Fibroblast of lung (primary cell): Measurements from ENCODE around the gene CDKN3. TPM values are rescaled to one million over a fixed set of nuclear protein-coding genes. Genes with fewer than 3 reads are reported as not detected.

Experiments
- DNase-seq, 2 donors: peaks; one replicate each; pipeline versions ENCODE4 v3.0.0 to v3.0.0-alpha.2; 2010; ENCODE audit warnings: low read depth in 2 of 2
- H2AFZ ChIP-seq: 2 replicates; pipeline ENCODE4 v1.5.1; 2012; ENCODE audit warnings: low read length, control low read depth, inconsistent platforms
- H3K27ac ChIP-seq: 2 replicates; pipeline ENCODE4 v1.5.1; 2011; ENCODE audit warnings: low read length, control low read depth; ENCODE audit not compliant: insufficient read depth
- H3K27me3 ChIP-seq: 2 replicates; pipeline ENCODE4 v1.5.1; 2011; ENCODE audit warnings: mild to moderate bottlenecking, low read length; ENCODE audit not compliant: control insufficient read depth, insufficient read depth
- H3K36me3 ChIP-seq: 2 replicates; pipeline ENCODE4 v1.5.1; 2011; ENCODE audit warnings: low read length; ENCODE audit not compliant: control insufficient read depth, insufficient read depth
- H3K4me1 ChIP-seq: 2 replicates; pipeline ENCODE4 v1.5.1; 2011; ENCODE audit warnings: low read length; ENCODE audit not compliant: control insufficient read depth, insufficient read depth; ENCODE audit errors: extremely low read depth
- H3K4me2 ChIP-seq: 2 replicates; pipeline ENCODE4 v1.5.1; 2011; ENCODE audit warnings: low read length, control low read depth; ENCODE audit not compliant: insufficient read depth; ENCODE audit errors: extremely low read depth
- H3K4me3 ChIP-seq, 4 experiments: fragments of 200-600 bp in 1 of 4; sonication (generic) in 1 of 4; replicated peaks in 1 of 4; 2 replicates each; pipeline ENCODE4 v1.5.1; 2011 to 2016; ENCODE audit warnings: low read length in 4 of 4, low read depth in 3 of 4, mild to moderate bottlenecking in 3 of 4, control low read depth in 2 of 4, inconsistent platforms in 1 of 4, mixed read lengths in 1 of 4; ENCODE audit not compliant: insufficient read depth in 1 of 4; ENCODE audit errors: control extremely low read depth in 1 of 4
- H3K79me2 ChIP-seq: 2 replicates; pipeline ENCODE4 v1.5.1; 2012; ENCODE audit warnings: mild to moderate bottlenecking, low read length, inconsistent platforms; ENCODE audit not compliant: control insufficient read depth, insufficient read depth
- H3K9ac ChIP-seq: 2 replicates; pipeline ENCODE4 v1.5.1; 2011; ENCODE audit warnings: mild to moderate bottlenecking, low read length, control low read depth; ENCODE audit not compliant: insufficient read depth
- H3K9me3 ChIP-seq: 2 replicates; pipeline ENCODE4 v1.5.1; 2012; ENCODE audit warnings: low read depth, low read length; ENCODE audit not compliant: control insufficient read depth, insufficient read depth
- H4K20me1 ChIP-seq: 2 replicates; pipeline ENCODE4 v1.5.1; 2011; ENCODE audit warnings: low read length; ENCODE audit not compliant: control insufficient read depth, insufficient read depth; ENCODE audit errors: extremely low read depth
- EZH2 ChIP-seq: IDR thresholded peaks from 2 replicates; pipeline ENCODE4 v1.5.1; 2012; ENCODE audit warnings: low read length, control low read depth, mild to moderate bottlenecking; ENCODE audit errors: missing control alignments
- polyA plus RNA-seq, 2 donors: library from polyadenylated mRNA; depleted of rRNA in 1 of 2; stranded (reverse) in 1 of 2; unstranded in 1 of 2; fragments of >200 nt; gene quantifications; 2 replicates each; pipeline ENCODE4 v1.2.1, GENCODE V29; 2011 to 2012; ENCODE audit warnings: missing spikeins in 1 of 2
- total RNA-seq: library from RNA; depleted of rRNA; stranded (reverse); fragments of >200 nt; gene quantifications from 2 replicates; pipeline ENCODE4 v1.2.1, GENCODE V29; 2014
- TF ChIP-seq, protein P1 (sequence below), 2 donors: IDR thresholded peaks in 1 of 2; conservative IDR thresholded peaks in 1 of 2; 1 replicate in 1 of 2; 2 replicates in 1 of 2; pipeline ENCODE4 v1.5.1; 2011 to 2012; ENCODE audit warnings: low read length in 2 of 2, control low read depth in 1 of 2, inconsistent platforms in 1 of 2, low read depth in 1 of 2, mild to moderate bottlenecking in 1 of 2

CDKN3 gene
- total and polyA plus RNA-seq, 2 donors (not counting 1 experiment from before 2014, with no cell fraction given) = 27.0 to 51.5 TPM

DNA sequence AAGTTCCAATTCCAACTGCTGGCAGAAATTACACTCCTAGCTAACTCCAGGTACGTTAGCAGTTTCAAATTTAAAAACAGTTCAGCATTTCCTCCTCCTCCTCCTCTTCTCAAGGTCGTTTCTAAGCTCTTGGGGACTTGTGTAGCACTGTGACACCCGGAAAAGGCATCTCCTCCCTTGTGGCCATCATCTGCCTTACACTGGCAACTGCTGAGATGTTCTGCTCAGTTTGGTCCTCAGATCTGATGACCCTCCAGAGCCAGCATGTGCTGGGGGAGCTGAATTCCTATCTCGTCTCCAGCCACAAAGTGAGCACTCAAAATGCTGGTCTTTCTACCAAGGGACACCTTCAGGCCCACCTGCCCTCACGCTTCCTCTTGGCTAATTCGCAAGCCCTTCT, 43.5 kb upstream of the CDKN3 start:
- Histone ChIP-seq H3K27me3 (no peaks in the 10 kb centered on the region), H3K4me1 (no peaks in the 10 kb centered on the region), H3K36me3 (no peaks in the 10 kb centered on the region), H3K9me3 (no peaks in the 10 kb centered on the region), H3K4me2 (no peak overlapping the region), H2AFZ (no peak overlapping the region), H3K27ac (no peak overlapping the region), H4K20me1 (no peaks in the 10 kb centered on the region), H3K79me2 (no peaks in the 10 kb centered on the region), H3K9ac (no peak overlapping the region), H3K4me3 (no peak overlapping the region)
- TF ChIP-seq EZH2 = no peak
- TF ChIP-seq, protein P1, sequence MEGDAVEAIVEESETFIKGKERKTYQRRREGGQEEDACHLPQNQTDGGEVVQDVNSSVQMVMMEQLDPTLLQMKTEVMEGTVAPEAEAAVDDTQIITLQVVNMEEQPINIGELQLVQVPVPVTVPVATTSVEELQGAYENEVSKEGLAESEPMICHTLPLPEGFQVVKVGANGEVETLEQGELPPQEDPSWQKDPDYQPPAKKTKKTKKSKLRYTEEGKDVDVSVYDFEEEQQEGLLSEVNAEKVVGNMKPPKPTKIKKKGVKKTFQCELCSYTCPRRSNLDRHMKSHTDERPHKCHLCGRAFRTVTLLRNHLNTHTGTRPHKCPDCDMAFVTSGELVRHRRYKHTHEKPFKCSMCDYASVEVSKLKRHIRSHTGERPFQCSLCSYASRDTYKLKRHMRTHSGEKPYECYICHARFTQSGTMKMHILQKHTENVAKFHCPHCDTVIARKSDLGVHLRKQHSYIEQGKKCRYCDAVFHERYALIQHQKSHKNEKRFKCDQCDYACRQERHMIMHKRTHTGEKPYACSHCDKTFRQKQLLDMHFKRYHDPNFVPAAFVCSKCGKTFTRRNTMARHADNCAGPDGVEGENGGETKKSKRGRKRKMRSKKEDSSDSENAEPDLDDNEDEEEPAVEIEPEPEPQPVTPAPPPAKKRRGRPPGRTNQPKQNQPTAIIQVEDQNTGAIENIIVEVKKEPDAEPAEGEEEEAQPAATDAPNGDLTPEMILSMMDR (conservative IDR thresholded peaks at IDR 0.05 in 1 of 2, IDR thresholded peaks at IDR 0.05 in 1 of 2; ENCODE audit: low read depth in 1 of 2, low read length in 2 of 2) = no peak
- no peak for DNase-seq

- Histone ChIP-seq H3K4me3 (no peak overlapping the region), H2AFZ (no peak overlapping the region), H3K4me1 (no peaks in the 10 kb centered on the region), H3K9me3 (no peaks in the 10 kb centered on the region), H3K27me3 (no peaks in the 10 kb centered on the region), H3K27ac (no peak overlapping the region), H3K4me2 (no peak overlapping the region), H4K20me1 (no peaks in the 10 kb centered on the region), H3K79me2 (no peaks in the 10 kb centered on the region), H3K36me3 (no peaks in the 10 kb centered on the region), H3K9ac (no peak overlapping the region)
- DNase-seq = no peak
- TF ChIP-seq, protein P1 (conservative IDR thresholded peaks at IDR 0.05 in 1 of 2, IDR thresholded peaks at IDR 0.05 in 1 of 2; ENCODE audit: low read depth in 1 of 2, low read length in 2 of 2) = no peak
- TF ChIP-seq EZH2 = no peak
These were observed 43.1 kb upstream of the CDKN3 start for GRCh38 chr14:54353694-54354093.

- no peak overlapping the region for H3K27ac ChIP-seq
- H3K27me3 ChIP-seq = no peaks in the 10 kb centered on the region
- no peak overlapping the region for H3K4me3 ChIP-seq
- H3K4me1 ChIP-seq = no peaks in the 10 kb centered on the region
- no peaks in the 10 kb centered on the region for H3K79me2 ChIP-seq
- no peaks in the 10 kb centered on the region for H3K36me3 ChIP-seq
- H3K9me3 ChIP-seq = no peaks in the 10 kb centered on the region
- H3K9ac ChIP-seq = no peak overlapping the region
- TF ChIP-seq EZH2 = no peak
- TF ChIP-seq, protein P1 (conservative IDR thresholded peaks at IDR 0.05 in 1 of 2, IDR thresholded peaks at IDR 0.05 in 1 of 2; ENCODE audit: low read depth in 1 of 2, low read length in 2 of 2) = no peak
- no peaks in the 10 kb centered on the region for H4K20me1 ChIP-seq
- DNase-seq = no peak
- H3K4me2 ChIP-seq = no peak overlapping the region
- H2AFZ ChIP-seq = no peak overlapping the region
These were observed 42.7 kb upstream of the CDKN3 start for GRCh38 chr14:54354096-54354495.
